OCI-LY3 (cell line): ENCODE results near the gene B4GALT1.

Experiments used
- CTCF ChIP-seq: fragments of 200-600, 300-600 bp; sonication (generic); IDR thresholded peaks from 2 replicates; pipeline ENCODE4 v1.5.1; 2014; ENCODE audit warnings: antibody characterized with exemption, low read length, low read depth
- EZH2phosphoT487 ChIP-seq: fragments of 200-600 bp; shearing (Covaris generic); IDR thresholded peaks from 2 replicates; pipeline ENCODE4 v1.6.1; 2018; ENCODE audit warnings: antibody characterized with exemption, mixed run types, low read depth

GRCh38 chr9:33137781-33138264, 29.3 kb downstream of the B4GALT1 start:
- TF ChIP-seq CTCF, result no peak
- no peak for TF ChIP-seq EZH2phosphoT487
